Fibroblast of skin of abdomen (primary cell): ENCODE data around the gene MRPL53.

ENCODE experiments used
- DNase-seq: peaks from one replicate; pipeline ENCODE4 v3.0.0-alpha.2; 2013

Gene MRPL53

DNA sequence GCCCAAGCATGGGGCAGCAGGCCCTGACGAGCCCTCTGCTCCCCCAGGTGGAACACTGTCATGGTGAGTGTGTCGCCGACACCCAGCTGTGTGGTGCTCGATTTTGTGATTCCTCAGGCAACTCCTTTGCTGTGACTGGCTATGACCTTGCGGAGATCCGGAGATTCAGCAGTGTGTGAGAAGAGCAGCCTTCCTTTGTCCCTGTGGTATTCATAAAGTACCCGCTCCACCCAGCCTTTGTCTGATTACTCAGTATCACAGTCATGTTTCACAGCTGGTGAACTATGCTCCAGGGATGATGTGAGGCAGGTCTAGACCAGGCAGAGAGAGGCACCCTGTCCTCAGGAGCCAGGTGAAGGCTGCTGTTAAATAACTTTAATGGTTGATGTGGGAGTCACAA, 47.0 kb downstream of the MRPL53 start:
- no peak for DNase-seq

DNA sequence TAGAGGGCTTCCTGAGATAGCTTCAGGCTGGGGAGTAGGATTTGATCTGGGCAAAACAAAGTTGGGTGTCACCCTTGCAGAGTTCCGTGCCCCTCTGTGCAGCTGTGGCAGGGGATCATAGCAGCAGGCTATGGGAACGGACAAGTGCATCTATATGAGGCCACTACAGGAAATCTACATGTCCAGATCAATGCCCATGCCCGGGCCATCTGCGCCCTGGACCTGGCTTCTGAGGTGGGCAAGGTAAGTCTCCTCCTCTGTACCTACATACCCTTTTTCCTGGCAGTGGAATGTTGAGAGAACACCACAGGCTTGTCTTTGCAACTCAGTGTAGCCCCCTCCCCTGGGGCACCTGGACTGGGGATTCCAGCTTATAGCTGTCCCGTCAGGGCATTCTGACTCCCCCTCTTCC, 47.5 kb downstream of the MRPL53 start:
- no peak for DNase-seq

DNA sequence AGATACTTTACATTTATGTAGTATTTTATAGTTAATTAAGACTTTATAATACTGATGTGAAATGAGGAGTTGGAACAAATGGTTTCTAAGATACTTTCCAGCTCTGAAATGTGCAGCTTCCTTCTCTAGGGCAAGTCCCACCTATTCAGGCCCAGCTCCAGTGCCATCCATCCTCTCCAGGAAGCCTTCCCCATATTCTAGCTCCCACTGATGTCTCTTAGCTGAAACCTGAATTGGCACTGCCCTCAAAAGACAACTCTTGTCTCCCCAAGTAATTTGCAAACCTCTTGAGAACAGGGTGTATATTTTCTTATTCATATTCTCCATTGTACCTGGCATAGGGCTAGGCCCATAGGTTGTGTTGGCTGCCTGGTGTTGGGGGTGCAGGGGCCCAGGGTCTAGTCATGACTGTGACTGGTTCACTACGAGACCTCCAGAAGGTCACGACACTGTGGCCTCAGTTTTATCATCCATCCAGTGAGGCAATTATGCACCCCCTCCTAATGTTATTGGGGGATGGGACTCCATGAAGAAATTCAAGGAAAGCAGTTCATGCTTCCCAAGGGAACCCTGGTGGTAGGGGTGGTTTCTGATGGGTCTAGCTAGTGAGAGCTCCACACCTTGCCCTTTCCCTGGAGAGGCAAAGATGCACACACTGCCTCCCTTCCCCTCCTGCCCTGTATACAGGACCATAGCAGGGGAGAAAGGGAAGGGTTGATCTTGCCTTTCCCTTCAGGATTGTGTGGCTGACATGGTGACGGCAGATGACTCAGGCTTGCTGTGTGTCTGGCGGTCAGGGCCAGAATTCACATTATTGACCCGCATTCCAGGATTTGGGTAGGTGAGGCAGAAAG, 48.1 kb downstream of the MRPL53 start:
- DNase-seq: no peak

- DNase-seq: no peak
Measured at GRCh38 chr2:74423231-74424095, 49.0 kb downstream of the MRPL53 start.
